ENCODE data around the gene PHACTR1.

GRCh38 chr6:13038741-13039190, 322.2 kb downstream of the PHACTR1 start:
- TF ChIP-seq EZH2 (IDR thresholded peaks at IDR 0.05; ENCODE audit: low read length, missing control alignments) (no peak), CTCF (conservative IDR thresholded peaks at IDR 0.05 in 1 of 2, IDR thresholded peaks at IDR 0.05 in 1 of 2; ENCODE audit: low read depth in 1 of 2, low read length in 2 of 2) (no peak)

All from fibroblast of lung (primary cell).